ENCODE data around the gene ADAMTS14.

DNA sequence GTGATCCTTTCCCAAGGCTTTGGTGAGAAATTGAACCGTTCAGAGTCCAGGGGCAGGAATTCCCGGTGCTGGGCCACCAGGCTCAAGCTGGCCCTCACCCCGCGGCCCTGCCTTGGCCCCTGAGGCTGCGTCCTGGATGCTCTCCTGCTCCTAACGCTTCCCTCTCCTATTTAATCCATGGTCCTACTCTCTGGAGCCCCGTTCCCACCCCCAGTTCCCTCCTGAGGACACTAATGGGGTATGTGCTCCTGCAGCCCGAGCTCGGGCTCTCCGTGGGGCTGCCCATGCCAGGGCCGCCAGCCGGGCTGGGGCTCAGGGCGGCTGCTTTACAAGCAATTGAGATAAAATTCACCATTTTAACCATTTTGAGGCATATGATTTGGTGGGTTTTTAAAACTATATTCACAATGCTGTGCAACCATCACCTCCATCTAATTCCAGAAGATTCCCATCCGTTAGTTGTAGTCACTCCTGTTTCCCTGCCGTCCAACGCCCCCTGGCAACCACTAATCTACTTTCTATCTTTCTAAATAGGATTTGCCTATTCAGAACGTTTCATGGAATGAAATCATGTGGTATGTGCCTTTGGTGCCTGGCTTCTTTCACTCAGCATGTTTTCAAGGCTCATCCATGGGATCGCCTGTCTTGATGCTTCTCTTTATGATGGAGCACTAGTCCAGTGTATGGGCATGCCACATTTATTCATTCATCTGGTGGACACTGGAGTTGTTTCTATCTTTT, 33.0 kb downstream of the ADAMTS14 start:
- TF ChIP-seq, protein P1, sequence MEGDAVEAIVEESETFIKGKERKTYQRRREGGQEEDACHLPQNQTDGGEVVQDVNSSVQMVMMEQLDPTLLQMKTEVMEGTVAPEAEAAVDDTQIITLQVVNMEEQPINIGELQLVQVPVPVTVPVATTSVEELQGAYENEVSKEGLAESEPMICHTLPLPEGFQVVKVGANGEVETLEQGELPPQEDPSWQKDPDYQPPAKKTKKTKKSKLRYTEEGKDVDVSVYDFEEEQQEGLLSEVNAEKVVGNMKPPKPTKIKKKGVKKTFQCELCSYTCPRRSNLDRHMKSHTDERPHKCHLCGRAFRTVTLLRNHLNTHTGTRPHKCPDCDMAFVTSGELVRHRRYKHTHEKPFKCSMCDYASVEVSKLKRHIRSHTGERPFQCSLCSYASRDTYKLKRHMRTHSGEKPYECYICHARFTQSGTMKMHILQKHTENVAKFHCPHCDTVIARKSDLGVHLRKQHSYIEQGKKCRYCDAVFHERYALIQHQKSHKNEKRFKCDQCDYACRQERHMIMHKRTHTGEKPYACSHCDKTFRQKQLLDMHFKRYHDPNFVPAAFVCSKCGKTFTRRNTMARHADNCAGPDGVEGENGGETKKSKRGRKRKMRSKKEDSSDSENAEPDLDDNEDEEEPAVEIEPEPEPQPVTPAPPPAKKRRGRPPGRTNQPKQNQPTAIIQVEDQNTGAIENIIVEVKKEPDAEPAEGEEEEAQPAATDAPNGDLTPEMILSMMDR (IDR thresholded peaks at IDR 0.05), result no peak
- TF ChIP-seq ZFX (IDR thresholded peaks at IDR 0.05; ENCODE audit: borderline replicate concordance), result no peak

Data from 22Rv1 (cell line).